ENCODE data around the gene CD160. TPM values are rescaled to one million over a fixed set of nuclear protein-coding genes. Genes with fewer than 3 reads are reported as not detected.
"Not testable (repeated sequence)": the region's sequence is repeated elsewhere in the genome, so short reads cannot be mapped to it uniquely, and the experiment has no call there.

Gene CD160
- total RNA-seq, 2 experiments from 2014 or later: not detected

DNA sequence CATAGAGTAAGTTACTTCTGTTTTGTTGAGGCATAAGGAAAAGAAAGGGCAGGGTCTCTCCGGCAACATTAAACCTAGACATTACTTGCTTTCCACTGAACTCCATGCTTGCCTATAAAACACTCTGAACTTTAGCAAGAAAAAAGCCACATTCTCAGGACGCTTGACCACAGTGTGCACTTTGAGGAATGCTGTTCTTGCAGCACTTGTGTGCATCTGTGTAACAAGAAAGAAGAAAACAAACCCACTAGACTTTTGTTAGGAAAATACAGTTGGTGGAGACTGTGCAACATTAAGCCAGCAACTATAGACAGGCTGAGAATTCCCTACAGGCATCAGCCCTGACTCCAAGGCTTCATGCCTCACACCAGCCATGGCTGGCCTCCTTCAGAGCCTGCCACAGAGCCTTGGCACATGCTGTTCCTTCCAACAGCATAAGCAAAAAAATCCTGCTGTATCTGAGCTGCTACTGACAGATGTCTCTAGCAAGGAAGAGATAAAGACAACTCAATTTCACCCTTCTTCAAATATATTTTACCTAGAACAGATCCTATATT lies 17.9 kb upstream of the CD160 start:
- ChIA-PET POLR2A (no interaction called here), CTCF (no interaction called here)
- Mint-ChIP-seq H3K27ac (no peak overlapping the region), H3K9me3 (no peaks in the 10 kb centered on the region), H3K4me1 (no peaks in the 10 kb centered on the region), H3K36me3 (ENCODE audit: low read depth) (no peaks in the 10 kb centered on the region), H3K4me3 (no peak overlapping the region), H3K27me3 (peaks cover 20% of the 10 kb centered on the region)
- DNase-seq: no peak

DNA sequence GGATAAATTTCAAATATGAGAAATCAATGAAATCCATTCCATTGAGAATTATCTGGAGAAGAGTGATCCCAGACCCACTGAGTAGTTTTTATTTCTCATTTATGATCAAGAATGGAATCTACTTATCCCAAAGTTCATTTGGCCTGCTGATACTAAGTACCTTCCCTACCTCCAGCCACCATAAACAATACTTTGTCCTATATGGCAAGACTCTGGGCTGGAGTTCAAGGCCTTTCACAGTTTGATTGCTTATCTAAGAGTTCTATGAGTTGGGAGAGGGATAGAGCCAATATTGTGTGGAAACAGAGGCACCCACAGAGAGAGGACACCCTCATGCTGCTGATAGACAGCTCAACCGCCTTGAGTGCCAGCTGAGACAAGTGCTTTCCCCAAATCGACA lies 17.2 kb upstream of the CD160 start:
- Mint-ChIP-seq H3K36me3 (ENCODE audit: low read depth) (no peaks in the 10 kb centered on the region), H3K27ac (no peak overlapping the region), H3K4me3 (no peak overlapping the region), H3K4me1 (no peaks in the 10 kb centered on the region), H3K27me3 (peaks cover 20% of the 10 kb centered on the region), H3K9me3 (no peaks in the 10 kb centered on the region)
- DNase-seq: no peak
- POLR2A ChIA-PET: no interaction called here
- CTCF ChIA-PET: no interaction called here

DNA sequence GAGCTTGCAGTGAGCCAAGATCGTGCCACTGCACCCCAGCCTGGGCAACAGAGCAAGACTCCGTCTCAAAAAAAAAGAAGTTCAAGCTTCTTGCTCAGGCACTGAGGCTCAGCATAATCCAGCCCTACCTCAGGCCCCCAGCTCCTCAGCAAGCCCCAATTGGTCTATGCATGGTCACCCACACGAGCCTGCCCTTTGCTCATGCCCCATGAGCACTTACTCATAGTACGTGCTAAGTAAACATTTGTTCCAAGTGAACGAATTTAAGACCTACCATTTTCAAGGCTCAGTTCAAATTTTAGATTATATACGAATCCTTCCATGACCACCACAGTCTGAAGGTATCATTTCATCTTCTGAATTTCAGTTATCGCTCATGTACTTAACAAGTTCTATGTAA lies 16.5 kb upstream of the CD160 start:
- Mint-ChIP-seq H3K36me3 (ENCODE audit: low read depth) (no peaks in the 10 kb centered on the region), H3K4me1 (no peaks in the 10 kb centered on the region), H3K4me3 (no peak overlapping the region), H3K9me3 (no peaks in the 10 kb centered on the region), H3K27ac (no peak overlapping the region), H3K27me3 (peaks cover 19% of the 10 kb centered on the region)
- ChIA-PET POLR2A (no interaction called here), CTCF (no interaction called here)
- no peak for DNase-seq

DNA sequence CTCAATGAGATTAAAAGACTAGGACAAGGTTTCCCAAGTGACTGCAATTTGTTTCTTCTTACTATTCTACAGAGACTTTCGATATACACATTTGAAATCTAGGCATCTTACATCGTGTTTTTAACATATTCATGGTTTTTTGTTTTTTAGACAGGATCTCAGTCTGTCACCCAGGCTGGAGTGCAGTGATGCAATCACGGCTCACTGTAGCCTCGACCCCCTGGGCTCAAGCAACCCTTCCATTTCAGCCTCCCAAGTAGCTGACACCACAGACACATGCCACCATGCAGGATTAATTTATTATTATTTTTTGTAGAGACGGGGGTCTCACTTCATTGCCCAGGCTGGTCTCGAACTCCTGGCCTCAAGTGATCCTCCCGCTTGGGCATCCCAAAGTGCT lies 13.7 kb upstream of the CD160 start:
- H3K4me1 Mint-ChIP-seq: peaks cover 1% of the 10 kb centered on the region
- H3K36me3 Mint-ChIP-seq (ENCODE audit: low read depth): no peaks in the 10 kb centered on the region
- ChIA-PET CTCF (no interaction called here), POLR2A (no interaction called here)
- no peak overlapping the region for H3K27ac Mint-ChIP-seq
- H3K4me3 Mint-ChIP-seq: no peak overlapping the region
- no peak for DNase-seq
- H3K27me3 Mint-ChIP-seq: peaks cover 13% of the 10 kb centered on the region
- H3K9me3 Mint-ChIP-seq: no peaks in the 10 kb centered on the region

DNA sequence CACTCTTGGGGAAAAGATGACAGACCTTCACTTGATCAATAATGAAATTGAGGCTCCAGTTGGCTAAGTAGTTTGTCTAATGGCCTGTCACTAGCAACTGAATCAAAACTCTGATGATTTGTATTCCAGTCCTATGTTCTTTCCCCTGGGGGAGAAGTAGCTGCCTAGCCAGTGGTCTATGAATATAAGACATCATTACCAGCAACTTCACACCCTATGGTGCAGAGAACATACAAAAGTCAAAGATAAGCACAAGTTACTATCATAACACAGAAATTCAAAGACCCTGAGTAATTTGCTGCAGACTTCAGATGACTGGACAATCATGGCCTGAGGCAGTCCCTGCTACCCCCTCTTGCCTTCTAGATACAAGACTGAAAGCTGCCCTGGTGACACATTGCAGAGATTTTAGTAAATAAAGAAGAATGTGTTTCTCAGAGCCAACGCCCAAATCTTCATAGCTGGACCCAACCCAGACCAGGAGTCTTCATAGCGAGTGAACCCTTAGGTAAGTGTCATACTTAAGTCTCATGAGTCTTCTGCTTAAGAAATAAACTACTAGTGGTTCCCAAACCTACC lies 13.1 kb upstream of the CD160 start:
- H3K4me1 Mint-ChIP-seq: peaks cover 1% of the 10 kb centered on the region
- no peak overlapping the region for H3K27ac Mint-ChIP-seq
- ChIA-PET POLR2A (no interaction called here), CTCF (no interaction called here)
- no peaks in the 10 kb centered on the region for H3K9me3 Mint-ChIP-seq
- no peak for DNase-seq
- no peak overlapping the region for H3K4me3 Mint-ChIP-seq
- peaks cover 14% of the 10 kb centered on the region for H3K27me3 Mint-ChIP-seq
- no peaks in the 10 kb centered on the region for H3K36me3 Mint-ChIP-seq (ENCODE audit: low read depth)

DNA sequence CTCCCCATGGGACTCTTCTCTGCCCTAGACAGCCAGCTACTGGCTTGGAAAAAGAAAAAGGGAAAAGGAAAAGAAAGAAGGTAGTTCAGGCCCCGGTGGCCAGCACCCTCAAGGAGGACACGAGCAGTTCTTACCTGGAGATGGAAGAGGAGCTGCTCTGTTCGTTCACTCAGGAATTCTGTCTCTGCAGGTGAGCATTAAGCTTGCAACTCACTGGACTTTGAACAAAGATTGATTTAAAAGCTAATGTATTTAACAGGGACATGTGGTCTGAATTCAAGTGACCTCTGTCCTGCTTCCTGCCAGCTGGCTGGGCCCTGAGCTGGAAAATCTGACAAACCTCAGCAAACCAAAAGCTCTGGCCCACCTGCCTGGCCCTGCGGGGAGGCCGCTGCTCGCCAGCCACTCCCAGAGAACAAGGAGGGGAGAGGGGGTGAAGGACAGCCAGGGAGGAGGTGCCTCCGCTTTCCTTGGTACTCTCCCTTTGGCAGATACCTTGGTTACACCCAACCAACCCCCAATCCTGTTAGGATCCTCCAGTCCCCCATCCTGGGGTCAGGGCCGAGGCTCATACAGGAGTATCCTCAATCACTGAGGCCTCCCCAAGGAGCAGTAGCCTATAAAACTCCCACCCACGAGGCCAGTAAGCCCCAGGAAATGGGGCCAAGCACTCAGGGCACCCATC lies 12.0 kb upstream of the CD160 start, which contains the start of gene PDZK1:
TSS of gene PDZK1 (minus strand) at position 186 of the 685 bp plus-strand sequence. CDS start 19,347 bp downstream, outside the sequence.
- no peaks in the 10 kb centered on the region for H3K9me3 Mint-ChIP-seq
- DNase-seq: no peak
- H3K27me3 Mint-ChIP-seq: peaks cover 14% of the 10 kb centered on the region
- H3K4me1 Mint-ChIP-seq: peaks cover 1% of the 10 kb centered on the region
- POLR2A ChIA-PET: no interaction called here
- H3K36me3 Mint-ChIP-seq (ENCODE audit: low read depth): no peaks in the 10 kb centered on the region
- no peak within 1 kb of the TSS for H3K27ac Mint-ChIP-seq
- H3K4me3 Mint-ChIP-seq: no peak within 1 kb of the TSS
- CTCF ChIA-PET: interaction anchor here (0.6 kb wide), 1 partner anchor 15 kb away, joined by 3 read pairs; no protein-coding TSS in a partner anchor

DNA sequence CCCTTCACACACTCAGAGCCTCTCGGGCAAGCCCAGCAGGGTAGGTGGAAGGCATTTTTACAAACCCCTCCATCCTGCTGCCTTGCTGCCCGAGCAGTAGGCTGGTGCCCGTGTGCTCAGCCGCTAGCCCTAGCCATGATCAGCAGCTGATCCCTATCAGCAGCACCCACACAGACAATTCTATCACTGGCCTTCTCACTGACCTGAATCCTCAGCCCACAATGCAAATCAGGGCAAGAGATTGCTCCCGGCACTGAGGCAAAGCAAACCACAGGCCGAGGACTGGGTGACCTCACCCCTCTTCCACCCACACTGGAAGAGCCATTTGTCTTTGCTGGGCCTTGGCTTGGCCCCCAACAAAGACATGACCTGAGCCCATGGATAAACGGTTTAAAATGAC lies 11.2 kb upstream of the CD160 start:
- Mint-ChIP-seq H3K27me3 (peaks cover 14% of the 10 kb centered on the region), H3K9me3 (no peaks in the 10 kb centered on the region), H3K27ac (no peak overlapping the region), H3K36me3 (ENCODE audit: low read depth) (no peaks in the 10 kb centered on the region), H3K4me3 (no peak overlapping the region), H3K4me1 (peaks cover 1% of the 10 kb centered on the region)
- ChIA-PET POLR2A (no interaction called here), CTCF (no interaction called here)
- no peak for DNase-seq

DNA sequence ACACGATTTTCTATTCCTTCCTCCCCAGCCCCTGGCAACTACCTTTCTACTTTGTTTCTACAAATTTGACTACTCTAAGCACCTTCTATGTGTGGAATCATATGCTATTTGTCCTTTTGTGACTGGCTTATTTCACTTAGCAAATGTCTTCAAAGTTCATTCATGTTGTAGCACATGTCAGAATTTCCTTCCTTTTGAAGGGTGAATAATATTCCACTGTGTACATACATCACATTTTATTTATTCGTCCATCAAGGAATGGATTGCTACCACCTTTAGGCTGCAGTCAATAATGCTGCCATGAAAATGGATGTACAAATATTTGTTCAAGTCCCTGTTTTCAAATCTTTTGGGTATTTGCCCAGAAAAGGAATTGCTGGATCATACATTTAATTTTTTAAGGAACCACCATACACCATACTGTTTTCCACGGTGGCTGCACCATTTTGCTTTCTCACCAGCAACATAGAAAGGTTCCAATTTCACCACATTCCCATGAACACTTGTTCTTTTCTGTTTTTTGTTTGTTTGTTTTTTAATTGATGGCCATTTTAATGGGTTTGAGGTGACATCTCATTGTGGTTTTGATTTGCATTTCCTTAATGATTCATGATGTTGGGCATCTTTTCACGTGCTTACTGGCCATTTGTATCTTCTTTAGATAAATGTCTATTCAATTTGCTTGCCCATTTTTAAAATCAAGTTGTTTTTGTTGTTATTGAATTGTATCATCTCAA lies 8.8 kb upstream of the CD160 start:
- Mint-ChIP-seq H3K9me3 (no peaks in the 10 kb centered on the region), H3K27me3 (peaks cover 7% of the 10 kb centered on the region), H3K4me3 (no peak overlapping the region), H3K27ac (no peak overlapping the region), H3K4me1 (peaks cover 1% of the 10 kb centered on the region), H3K36me3 (ENCODE audit: low read depth) (no peaks in the 10 kb centered on the region)
- ChIA-PET CTCF (no interaction called here), POLR2A (interaction anchor here (1.1 kb wide), 1 partner anchor 19 kb away, joined by 7 read pairs; no protein-coding TSS in a partner anchor)
- DNase-seq: no peak

DNA sequence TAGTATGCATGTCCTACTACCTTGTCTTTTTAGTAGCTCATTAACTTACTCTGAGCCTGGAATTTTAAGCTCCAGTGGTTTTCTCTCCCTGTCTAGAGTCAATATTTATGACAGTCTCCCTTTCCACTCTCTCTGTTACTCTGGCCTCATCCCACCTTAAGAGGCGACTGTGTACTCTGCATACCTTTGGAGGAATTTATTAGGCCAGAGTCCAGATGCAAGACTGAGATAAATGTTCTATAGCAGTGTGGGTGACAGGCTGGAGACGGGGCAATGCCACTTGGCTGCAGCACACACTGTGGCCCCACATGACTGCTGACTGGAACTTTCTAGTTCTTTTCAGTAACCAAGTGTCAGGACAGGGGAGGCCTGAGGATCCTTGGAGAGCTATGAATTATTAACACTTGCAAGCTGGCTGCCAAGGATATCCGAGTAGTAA lies 8.1 kb upstream of the CD160 start:
- H3K4me1 Mint-ChIP-seq: peaks cover 1% of the 10 kb centered on the region
- peaks cover 4% of the 10 kb centered on the region for H3K27me3 Mint-ChIP-seq
- no peaks in the 10 kb centered on the region for H3K36me3 Mint-ChIP-seq (ENCODE audit: low read depth)
- no peak for DNase-seq
- no peak overlapping the region for H3K27ac Mint-ChIP-seq
- H3K9me3 Mint-ChIP-seq: no peaks in the 10 kb centered on the region
- H3K4me3 Mint-ChIP-seq: no peak overlapping the region
- CTCF ChIA-PET: interaction anchor here (0.9 kb wide), 1 partner anchor 11 kb away, joined by 3 read pairs; no protein-coding TSS in a partner anchor
- POLR2A ChIA-PET: no interaction called here

DNA sequence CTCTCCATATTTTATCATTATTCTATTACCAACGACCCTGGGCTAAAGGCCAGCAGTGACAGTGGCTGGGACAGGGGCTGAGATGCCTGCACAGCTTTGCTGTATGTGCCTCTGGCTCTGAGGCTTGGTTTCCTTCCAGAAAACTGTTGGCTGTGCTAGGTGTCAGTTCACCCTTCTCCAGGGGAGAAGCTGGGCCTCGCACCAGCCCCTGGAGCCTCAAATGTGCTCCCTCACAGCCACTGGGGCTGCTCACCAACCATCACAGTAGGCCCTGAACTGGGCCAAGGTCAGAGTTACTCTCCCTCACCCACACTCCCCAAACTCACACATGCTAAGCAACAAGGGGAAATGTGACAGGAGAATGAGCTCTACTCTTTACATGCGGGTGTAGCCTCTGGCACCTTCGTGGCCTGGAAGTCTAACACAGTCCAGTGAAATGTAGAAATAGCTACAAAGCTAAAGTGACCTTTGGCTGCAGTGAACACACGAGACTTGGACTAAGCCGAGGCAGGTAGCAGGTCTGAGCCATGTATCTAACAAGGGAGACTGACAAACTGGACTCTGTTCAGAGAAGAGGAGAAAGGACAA lies 4.7 kb upstream of the CD160 start:
- Mint-ChIP-seq H3K36me3 (ENCODE audit: low read depth) (no peaks in the 10 kb centered on the region), H3K9me3 (no peaks in the 10 kb centered on the region), H3K4me1 (peaks cover 15% of the 10 kb centered on the region), H3K27me3 (peaks cover 2% of the 10 kb centered on the region), H3K4me3 (no peak overlapping the region), H3K27ac (no peak overlapping the region)
- DNase-seq: no peak
- ChIA-PET POLR2A (no interaction called here), CTCF (no interaction called here)

DNA sequence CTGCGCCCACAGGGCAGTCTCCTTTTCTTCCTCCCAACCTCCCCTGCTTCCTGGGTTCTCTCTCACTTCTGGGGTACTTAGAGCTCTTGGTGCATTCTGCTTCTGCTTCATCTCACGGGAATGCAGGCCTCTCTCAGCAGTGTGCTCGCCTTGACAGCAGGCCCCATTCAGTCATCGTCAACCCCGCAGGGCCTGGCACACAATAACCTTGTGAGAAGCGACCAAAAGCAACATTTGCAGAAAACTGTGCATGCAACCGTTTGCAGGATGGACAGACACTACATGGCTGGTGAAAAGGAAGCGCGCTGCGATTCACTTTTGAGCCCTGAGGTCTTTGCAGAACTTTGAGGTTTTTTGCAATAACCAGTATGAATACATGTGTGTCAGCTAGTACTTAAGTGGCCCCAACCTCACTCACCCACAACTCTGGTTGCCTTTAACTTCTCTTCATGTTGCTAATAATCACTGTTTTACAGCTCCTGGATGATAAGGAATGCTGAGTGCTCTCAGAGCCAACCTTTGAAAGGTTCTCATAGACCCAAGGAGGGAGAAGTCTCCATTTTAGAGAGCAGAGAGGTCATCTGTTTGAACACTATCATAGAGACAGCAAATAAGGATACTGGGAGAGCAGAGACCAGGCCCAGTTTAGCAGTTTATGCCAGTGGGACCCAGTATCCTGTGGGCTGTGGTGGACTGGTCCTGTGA lies 2.5 kb upstream of the CD160 start:
- Mint-ChIP-seq H3K4me1 (peaks cover 28% of the 10 kb centered on the region), H3K9me3 (no peaks in the 10 kb centered on the region), H3K36me3 (ENCODE audit: low read depth) (no peaks in the 10 kb centered on the region), H3K27me3 (peaks cover 10% of the 10 kb centered on the region), H3K4me3 (no peak overlapping the region), H3K27ac (no peak overlapping the region)
- no peak for DNase-seq
- POLR2A ChIA-PET: no interaction called here
- CTCF ChIA-PET: interaction anchor here (1.4 kb wide), 1 partner anchor 9 kb away, joined by 3 read pairs; no protein-coding TSS in a partner anchor

DNA sequence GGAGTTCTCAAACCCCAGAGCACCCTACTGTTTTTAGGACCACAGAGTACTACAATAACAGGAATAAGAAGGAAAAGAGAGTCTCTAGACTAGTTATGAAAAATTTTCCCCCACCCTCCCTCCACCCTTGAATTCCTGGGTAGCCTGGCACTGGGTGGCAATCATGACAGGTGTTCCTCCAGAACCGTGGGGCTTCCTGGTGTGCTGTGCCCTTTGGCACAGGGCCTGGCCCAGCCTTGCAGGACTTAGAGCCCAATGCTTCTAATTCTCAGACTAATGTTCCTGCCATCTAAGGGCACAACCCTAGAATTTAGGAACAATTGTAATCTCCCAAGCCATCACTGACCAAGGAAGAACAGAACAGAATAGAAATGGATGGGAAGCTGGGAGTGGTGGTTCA lies 1.5 kb upstream of the CD160 start:
- Mint-ChIP-seq H3K9me3 (no peaks in the 10 kb centered on the region), H3K4me1 (peaks cover 28% of the 10 kb centered on the region), H3K27me3 (peaks cover 15% of the 10 kb centered on the region), H3K36me3 (ENCODE audit: low read depth) (no peaks in the 10 kb centered on the region), H3K27ac (no peak overlapping the region), H3K4me3 (no peak overlapping the region)
- ChIA-PET POLR2A (no interaction called here), CTCF (interaction anchor here (1.4 kb wide), 1 partner anchor 8 kb away, joined by 3 read pairs; no protein-coding TSS in a partner anchor)
- DNase-seq: no peak

DNA sequence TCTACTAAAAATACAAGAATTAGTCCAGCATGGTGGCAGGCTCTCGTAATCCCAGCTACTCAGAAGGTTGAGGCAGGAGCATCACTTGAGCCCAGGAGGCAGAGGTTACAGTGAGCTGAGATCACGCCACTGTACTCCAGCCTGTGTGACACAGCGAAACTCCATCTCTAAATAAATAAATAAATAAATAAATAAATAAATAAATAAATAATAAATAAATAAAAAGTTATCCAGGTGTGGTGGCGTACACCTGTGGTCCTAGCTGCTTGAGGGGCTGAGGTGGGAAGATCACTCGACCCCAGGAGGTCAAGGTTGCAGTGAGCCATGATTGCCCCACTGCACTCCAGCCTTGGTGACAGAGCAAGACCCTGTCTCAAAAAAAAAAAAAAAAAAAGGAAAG lies 834 bp upstream of the CD160 start:
- CTCF ChIA-PET; POLR2A ChIA-PET; H3K9me3 Mint-ChIP-seq; H3K27ac Mint-ChIP-seq; DNase-seq; H3K4me3 Mint-ChIP-seq; H3K36me3 Mint-ChIP-seq (ENCODE audit: low read depth): not testable (repeated sequence)
- Mint-ChIP-seq H3K4me1 (peaks cover 28% of the 10 kb centered on the region), H3K27me3 (peaks cover 17% of the 10 kb centered on the region)
